HUES64 (cell line): Measurements from ENCODE around the gene ROGDI.

Experiments used
- H3K27ac ChIP-seq: 2 replicates; pipeline ENCODE4 v1.7.0; 2013; ENCODE audit warnings: low read depth, low read length, inconsistent platforms
- H3K27me3 ChIP-seq: 2 replicates; pipeline ENCODE4 v1.6.1; 2013; ENCODE audit warnings: mild to moderate bottlenecking, low read length; ENCODE audit not compliant: insufficient read depth
- H3K36me3 ChIP-seq: 2 replicates; pipeline ENCODE4 v1.6.1; 2013; ENCODE audit warnings: mild to moderate bottlenecking, low read length; ENCODE audit not compliant: insufficient read depth
- H3K4me1 ChIP-seq: 2 replicates; pipeline ENCODE4 v1.6.1; 2013; ENCODE audit warnings: mild to moderate bottlenecking, low read length, moderate library complexity; ENCODE audit not compliant: insufficient read depth
- H3K4me3 ChIP-seq: 2 replicates; pipeline ENCODE4 v1.5.1; 2013; ENCODE audit warnings: mild to moderate bottlenecking, low read length, moderate library complexity
- H3K9ac ChIP-seq: 2 replicates; pipeline ENCODE4 v1.6.1; 2013; ENCODE audit warnings: mild to moderate bottlenecking, low read depth, low read length
- H3K9me3 ChIP-seq: 2 replicates; pipeline ENCODE4 v1.6.1; 2013; ENCODE audit warnings: low read depth, low read length; ENCODE audit not compliant: insufficient read depth
- WGBS: fragments of 150-250, 120-280 bp; methylation state at CpG from one replicate; pipeline ENCODE4 v1.1.7; 2013; ENCODE audit warnings: missing lambda C conversion rate; 5-methylcytosine and 5-hydroxymethylcytosine counted together

Gene ROGDI

GRCh38 chr16:4800290-4801041 is 2.0 kb downstream of the ROGDI start:
- Histone ChIP-seq H3K27me3 (no peaks in the 10 kb centered on the region), H3K36me3 (peaks cover 39% of the 10 kb centered on the region), H3K9me3 (no peaks in the 10 kb centered on the region), H3K9ac (no peak overlapping the region), H3K4me3 (no peak overlapping the region), H3K4me1 (peaks cover 11% of the 10 kb centered on the region; the same call in 1 of the 2 replicates), H3K27ac (no peak overlapping the region)
- WGBS, result 92% methylated on average over 17 of the region's 17 CpGs

- H3K4me1 ChIP-seq, result peaks cover 11% of the 10 kb centered on the region; the same call in 1 of the 2 replicates
- H3K4me3 ChIP-seq, result no peak overlapping the region
- H3K9me3 ChIP-seq, result no peaks in the 10 kb centered on the region
- H3K27me3 ChIP-seq, result no peaks in the 10 kb centered on the region
- 95% methylated on average over 19 of the region's 19 CpGs for WGBS
- peaks cover 27% of the 10 kb centered on the region for H3K36me3 ChIP-seq
- no peak overlapping the region for H3K27ac ChIP-seq
- H3K9ac ChIP-seq, result no peak overlapping the region
Measured at GRCh38 chr16:4799171-4799855, 3.1 kb downstream of the ROGDI start.

GRCh38 chr16:4798456-4798855 is 4.0 kb downstream of the ROGDI start:
- Histone ChIP-seq H3K27ac (no peak overlapping the region), H3K4me1 (peaks cover 7% of the 10 kb centered on the region; the same call in 1 of the 2 replicates), H3K9me3 (no peaks in the 10 kb centered on the region), H3K9ac (no peak overlapping the region), H3K27me3 (no peaks in the 10 kb centered on the region), H3K4me3 (no peak overlapping the region), H3K36me3 (peaks cover 24% of the 10 kb centered on the region)
- WGBS, result 93% methylated on average over 16 of the region's 16 CpGs

- Histone ChIP-seq H3K36me3 (peaks cover 24% of the 10 kb centered on the region), H3K9me3 (no peaks in the 10 kb centered on the region), H3K4me3 (no peak overlapping the region), H3K9ac (no peak overlapping the region), H3K27ac (no peak overlapping the region), H3K4me1 (0 out of 2 replicates have a peak, but pooled peaks cover 4% of the 10 kb centered on the region), H3K27me3 (no peaks in the 10 kb centered on the region)
- WGBS, result 95% methylated on average over 22 of the region's 22 CpGs
Measured at GRCh38 chr16:4797805-4798252, 4.6 kb downstream of the ROGDI start.

- H3K9me3 ChIP-seq, result no peaks in the 10 kb centered on the region
- no peak overlapping the region for H3K4me3 ChIP-seq
- no peak overlapping the region for H3K9ac ChIP-seq
- 91% methylated on average over 19 of the region's 21 CpGs for WGBS
- H3K27me3 ChIP-seq, result no peaks in the 10 kb centered on the region
- no peak overlapping the region for H3K27ac ChIP-seq
- 0 out of 2 replicates have a peak, but pooled peaks cover 4% of the 10 kb centered on the region for H3K4me1 ChIP-seq
- peaks cover 24% of the 10 kb centered on the region for H3K36me3 ChIP-seq
Measured at GRCh38 chr16:4796982-4797804, 5.2 kb downstream of the ROGDI start.

- Histone ChIP-seq H3K27me3 (no peaks in the 10 kb centered on the region), H3K36me3 (peaks cover 24% of the 10 kb centered on the region), H3K4me1 (no peaks in the 10 kb centered on the region), H3K9ac (no peak overlapping the region), H3K9me3 (no peaks in the 10 kb centered on the region), H3K27ac (no peak overlapping the region), H3K4me3 (no peak overlapping the region)
- WGBS, result 91% methylated on average over 30 of the region's 30 CpGs
Measured at GRCh38 chr16:4795828-4796572, 6.4 kb downstream of the ROGDI start.

GRCh38 chr16:4795181-4795827 is 7.1 kb downstream of the ROGDI start, which contains the start of gene SMIM22:
Gene SMIM22, plus strand, starts transcription at chr16:4795369. Its CDS starts 366 bp downstream, at chr16:4795735.
- Histone ChIP-seq H3K27me3 (no peaks in the 10 kb centered on the region), H3K9me3 (no peaks in the 10 kb centered on the region), H3K36me3 (peaks cover 24% of the 10 kb centered on the region), H3K9ac (no peak within 1 kb of the TSS), H3K4me3 (no peak within 1 kb of the TSS), H3K27ac (no peak within 1 kb of the TSS), H3K4me1 (no peaks in the 10 kb centered on the region)
- WGBS, result 88% methylated on average over 14 of the region's 14 CpGs

- Histone ChIP-seq H3K4me1 (peaks cover 4% of the 10 kb centered on the region), H3K9ac (no peak overlapping the region), H3K36me3 (peaks cover 8% of the 10 kb centered on the region; the same call in 1 of the 2 replicates), H3K27ac (no peak overlapping the region), H3K9me3 (no peaks in the 10 kb centered on the region), H3K27me3 (no peaks in the 10 kb centered on the region), H3K4me3 (no peak overlapping the region)
- 82% methylated on average over 13 of the region's 13 CpGs for WGBS
Measured at GRCh38 chr16:4792951-4793513, 9.4 kb downstream of the ROGDI start.

GRCh38 chr16:4790871-4791270 is 11.6 kb downstream of the ROGDI start:
- H3K4me1 ChIP-seq, result peaks cover 8% of the 10 kb centered on the region
- 93% methylated on average over 10 of the region's 10 CpGs for WGBS
- H3K36me3 ChIP-seq, result no peaks in the 10 kb centered on the region
- H3K9ac ChIP-seq, result no peak overlapping the region
- H3K4me3 ChIP-seq, result no peak overlapping the region
- no peaks in the 10 kb centered on the region for H3K9me3 ChIP-seq
- no peaks in the 10 kb centered on the region for H3K27me3 ChIP-seq
- H3K27ac ChIP-seq, result no peak overlapping the region

GRCh38 chr16:4790261-4790660 is 12.2 kb downstream of the ROGDI start:
- H3K4me1 ChIP-seq, result peaks cover 8% of the 10 kb centered on the region

More at GRCh38 chr16:4790261-4790660, 12.2 kb downstream of the ROGDI start:
- Histone ChIP-seq H3K9ac (no peak overlapping the region), H3K27ac (no peak overlapping the region), H3K36me3 (no peaks in the 10 kb centered on the region), H3K27me3 (no peaks in the 10 kb centered on the region), H3K4me3 (no peak overlapping the region), H3K9me3 (no peaks in the 10 kb centered on the region)
- 91% methylated on average over 10 of the region's 10 CpGs for WGBS
